GM19467 (cell line): ENCODE results near the gene YAP1.

Experiments
- ATAC-seq: cut with Tn5 transposase; IDR thresholded peaks from one replicate; pipeline ENCODE4 v1.9.1; 2021; ENCODE audit warnings: mild to moderate bottlenecking, moderate library complexity; ENCODE audit not compliant: unreplicated experiment

Gene YAP1

GRCh38 chr11:102157219-102157618 lies 47.0 kb downstream of the YAP1 start:
- ATAC-seq: no peak

- ATAC-seq: no peak
Measured at GRCh38 chr11:102158164-102158735, 48.0 kb downstream of the YAP1 start.

- ATAC-seq: no peak
Measured at GRCh38 chr11:102163368-102163767, 53.1 kb downstream of the YAP1 start.

- no peak for ATAC-seq
Measured at GRCh38 chr11:102166175-102167064, 56.2 kb downstream of the YAP1 start.

GRCh38 chr11:102168481-102168880 lies 58.2 kb downstream of the YAP1 start:
- no peak for ATAC-seq

GRCh38 chr11:102171101-102171500 lies 60.9 kb downstream of the YAP1 start:
- no peak for ATAC-seq

- ATAC-seq: no peak
Measured at GRCh38 chr11:102172127-102172848, 62.0 kb downstream of the YAP1 start.

GRCh38 chr11:102177126-102177525 lies 66.9 kb downstream of the YAP1 start:
- ATAC-seq: no peak

GRCh38 chr11:102177974-102178631 lies 67.9 kb downstream of the YAP1 start:
- no peak for ATAC-seq

GRCh38 chr11:102179371-102179770 lies 69.1 kb downstream of the YAP1 start:
- ATAC-seq: no peak

- no peak for ATAC-seq
Measured at GRCh38 chr11:102184269-102184987, 74.2 kb downstream of the YAP1 start.

- ATAC-seq: no peak
Measured at GRCh38 chr11:102186551-102187191, 76.4 kb downstream of the YAP1 start.

- ATAC-seq: no peak
Measured at GRCh38 chr11:102187416-102188151, 77.3 kb downstream of the YAP1 start.

- ATAC-seq: no peak
Measured at GRCh38 chr11:102188488-102188887, 78.2 kb downstream of the YAP1 start.

- no peak for ATAC-seq
Measured at GRCh38 chr11:102191832-102192231, 81.6 kb downstream of the YAP1 start.

- ATAC-seq: no peak
Measured at GRCh38 chr11:102192349-102193066, 82.3 kb downstream of the YAP1 start.

GRCh38 chr11:102194257-102194656 lies 84.0 kb downstream of the YAP1 start:
- ATAC-seq: no peak

GRCh38 chr11:102194990-102195389 lies 84.7 kb downstream of the YAP1 start:
- no peak for ATAC-seq

- no peak for ATAC-seq
Measured at GRCh38 chr11:102196351-102196750, 86.1 kb downstream of the YAP1 start.
